ENCODE measurements around the gene ANKRD13B.

The ANKRD13B gene

GRCh38 chr17:29596811-29597210, 3.9 kb downstream of the ANKRD13B start:
- no peak for DNase-seq

- no peak for DNase-seq
Observed at GRCh38 chr17:29597361-29598172, 4.6 kb downstream of the ANKRD13B start.

GRCh38 chr17:29603109-29603674, 10.3 kb downstream of the ANKRD13B start:
- no peak for DNase-seq

GRCh38 chr17:29607557-29608195, 14.7 kb downstream of the ANKRD13B start:
- DNase-seq, result no peak

GRCh38 chr17:29608986-29609385, 16.1 kb downstream of the ANKRD13B start:
- no peak for DNase-seq

- no peak for DNase-seq
Observed at GRCh38 chr17:29610395-29610794, 17.5 kb downstream of the ANKRD13B start.

- no peak for DNase-seq
Observed at GRCh38 chr17:29611351-29612093, 18.6 kb downstream of the ANKRD13B start.

- no peak for DNase-seq
Observed at GRCh38 chr17:29612094-29612403, 19.1 kb downstream of the ANKRD13B start.

- no peak for DNase-seq
Observed at GRCh38 chr17:29612404-29613280, 19.7 kb downstream of the ANKRD13B start.

- DNase-seq, result no peak
Observed at GRCh38 chr17:29613352-29613837, 20.5 kb downstream of the ANKRD13B start.

- no peak for DNase-seq
Observed at GRCh38 chr17:29613856-29614255, 20.9 kb downstream of the ANKRD13B start.

- DNase-seq, result no peak
Observed at GRCh38 chr17:29614349-29615047, 21.6 kb downstream of the ANKRD13B start.

GRCh38 chr17:29615048-29615385, 22.1 kb downstream of the ANKRD13B start:
- DNase-seq, result no peak

- DNase-seq, result peak; percentile 50
Observed at GRCh38 chr17:29615492-29616299, 22.8 kb downstream of the ANKRD13B start.

- DNase-seq, result no peak
Observed at GRCh38 chr17:29616300-29617048, 23.5 kb downstream of the ANKRD13B start.

GRCh38 chr17:29617125-29617480, 24.2 kb downstream of the ANKRD13B start:
- peak; percentile 74 for DNase-seq

GRCh38 chr17:29617481-29618271, 24.7 kb downstream of the ANKRD13B start:
- DNase-seq, result peak; percentile 80

GRCh38 chr17:29618272-29619065, 25.5 kb downstream of the ANKRD13B start:
- no peak for DNase-seq

GRCh38 chr17:29619251-29619650, 26.3 kb downstream of the ANKRD13B start:
- DNase-seq, result no peak

Data from NCI-H2029 (cell line).